Left ventricle myocardium inferior (tissue), 1 donor: ENCODE data around the gene MAP4. TPM values are rescaled to one million over a fixed set of nuclear protein-coding genes. Genes with fewer than 3 reads are reported as not detected.

Source experiments
- DNase-seq: peaks from one replicate; pipeline ENCODE4 v3.0.0-alpha.2; 2020
- H3K27ac ChIP-seq: fragments of 200-600 bp; replicated peaks from 2 replicates; pipeline ENCODE4 v1.8.0; 2021
- H3K27me3 ChIP-seq: fragments of 200-600 bp; 2 replicates; pipeline ENCODE4 v1.8.0; 2021; ENCODE audit warnings: low read depth
- H3K36me3 ChIP-seq: fragments of 200-600 bp; 2 replicates; pipeline ENCODE4 v1.8.0; 2021
- H3K4me1 ChIP-seq: fragments of 200-600 bp; 2 replicates; pipeline ENCODE4 v1.8.0; 2021
- H3K4me3 ChIP-seq: fragments of 200-600 bp; 2 replicates; pipeline ENCODE4 v1.8.0; 2021; ENCODE audit warnings: mild to moderate bottlenecking, moderate library complexity
- H3K9me3 ChIP-seq: fragments of 200-600 bp; replicated peaks from 2 replicates; pipeline ENCODE4 v1.8.0; 2021
- CTCF ChIP-seq: fragments of 200-600 bp; IDR thresholded peaks from 2 replicates; pipeline ENCODE4 v1.8.0; 2021; ENCODE audit warnings: antibody characterized with exemption, mild to moderate bottlenecking, borderline replicate concordance
- intact Hi-C: fragments of 100-400 bp; cut with micrococcal nuclease; formaldehyde crosslinking; loops from one replicate; pipeline ENCODE4 v1.11.0; 2022
- total RNA-seq: library from RNA; stranded (reverse); fragmentation: NEBNext Ultra II Directional; extraction: Animal tissue kit (Norgen Biotek cat#: 25700); gene quantifications from one replicate; pipeline ENCODE4 v1.2.1, GENCODE V29; 2021
- donor health status: DM: no; HTN: yes; CAD: no; lungs with severe emphysema.

MAP4 gene
- total RNA-seq, 1 donor from 2014 or later = 662 TPM

GRCh38 chr3:47871389-47871788 is 144.8 kb downstream of the MAP4 start:
- no peak overlapping the region for H3K4me3 ChIP-seq
- no peak overlapping the region for H3K27ac ChIP-seq
- peaks cover 97% of the 10 kb centered on the region for H3K36me3 ChIP-seq
- no peak for TF ChIP-seq CTCF
- no peak for DNase-seq
- H3K4me1 ChIP-seq = peaks cover 58% of the 10 kb centered on the region
- H3K27me3 ChIP-seq = no peaks in the 10 kb centered on the region
- H3K9me3 ChIP-seq = no peaks in the 10 kb centered on the region
- intact Hi-C loops = no loop called here

GRCh38 chr3:47870702-47871260 is 145.4 kb downstream of the MAP4 start:
- Histone ChIP-seq H3K36me3 (peaks cover 98% of the 10 kb centered on the region), H3K4me1 (peaks cover 52% of the 10 kb centered on the region), H3K9me3 (no peaks in the 10 kb centered on the region), H3K27ac (no peak overlapping the region), H3K4me3 (no peak overlapping the region), H3K27me3 (no peaks in the 10 kb centered on the region)
- no peak for DNase-seq
- intact Hi-C loops = no loop called here
- TF ChIP-seq CTCF = no peak

- no peaks in the 10 kb centered on the region for H3K9me3 ChIP-seq
- H3K36me3 ChIP-seq = peaks cover 98% of the 10 kb centered on the region
- H3K4me1 ChIP-seq = peaks cover 45% of the 10 kb centered on the region
- H3K27me3 ChIP-seq = no peaks in the 10 kb centered on the region
- intact Hi-C loops = no loop called here
- no peak for DNase-seq
- no peak for TF ChIP-seq CTCF
- H3K27ac ChIP-seq = no peak overlapping the region
- H3K4me3 ChIP-seq = no peak overlapping the region
These were observed 146.1 kb downstream of the MAP4 start for GRCh38 chr3:47870156-47870555.

GRCh38 chr3:47868306-47868705 is 147.9 kb downstream of the MAP4 start:
- TF ChIP-seq CTCF = no peak
- H3K27me3 ChIP-seq = no peaks in the 10 kb centered on the region
- no peak for DNase-seq
- H3K4me1 ChIP-seq = peaks cover 27% of the 10 kb centered on the region
- no peak overlapping the region for H3K27ac ChIP-seq
- H3K36me3 ChIP-seq = peaks cover 98% of the 10 kb centered on the region
- intact Hi-C loops = no loop called here
- H3K4me3 ChIP-seq = no peak overlapping the region
- H3K9me3 ChIP-seq = no peaks in the 10 kb centered on the region

GRCh38 chr3:47867451-47868044 is 148.7 kb downstream of the MAP4 start:
- DNase-seq = no peak
- intact Hi-C loops = no loop called here
- peaks cover 98% of the 10 kb centered on the region for H3K36me3 ChIP-seq

More at GRCh38 chr3:47867451-47868044, 148.7 kb downstream of the MAP4 start:
- Histone ChIP-seq H3K4me3 (no peak overlapping the region), H3K9me3 (no peaks in the 10 kb centered on the region), H3K27ac (no peak overlapping the region), H3K4me1 (peaks cover 19% of the 10 kb centered on the region), H3K27me3 (no peaks in the 10 kb centered on the region)
- no peak for TF ChIP-seq CTCF
